Measurements from ENCODE around the gene ZNF749. TPM values are rescaled to one million over a fixed set of nuclear protein-coding genes. Genes with fewer than 3 reads are reported as not detected.

ZNF749 gene
- total RNA-seq, 1 experiment from 2014 or later: 15.1 TPM

Other genes starting within 250 kb of the ZNF749 start
- 13.9 and 18.8 TPM in 2 replicates for gene ZNF264, start 243.8 kb upstream of the ZNF749 start, total RNA-seq (2014; rRNA removed; shearing (Covaris generic))
- 8.5 and 16.3 TPM in 2 replicates for gene AURKC, start 204.3 kb upstream of the ZNF749 start, total RNA-seq (2014; rRNA removed; shearing (Covaris generic))
- 13.1 and 15.1 TPM in 2 replicates for gene ZNF805, start 194.7 kb upstream of the ZNF749 start, total RNA-seq (2014; rRNA removed; shearing (Covaris generic))
- gene ZNF460, start 154.8 kb upstream of the ZNF749 start, total RNA-seq (2014; rRNA removed; shearing (Covaris generic)): 23.7 and 29.7 TPM in 2 replicates
- gene ZNF543, start 114.9 kb upstream of the ZNF749 start, total RNA-seq (2014; rRNA removed; shearing (Covaris generic)): 12.7 and 16.4 TPM in 2 replicates
- gene ZNF304, start 84.1 kb upstream of the ZNF749 start, total RNA-seq (2014; rRNA removed; shearing (Covaris generic)): 10.6 and 12.5 TPM in 2 replicates
- 10.1 and 10.4 TPM in 2 replicates for gene TRAPPC2B, start 71.8 kb upstream of the ZNF749 start, total RNA-seq (2014; rRNA removed; shearing (Covaris generic))
- gene ZNF547, start 71.8 kb upstream of the ZNF749 start, total RNA-seq (2014; rRNA removed; shearing (Covaris generic)): 1.7 and 1.8 TPM in 2 replicates
- 9.1 and 17.1 TPM in 2 replicates for gene ZNF548, start 45.5 kb upstream of the ZNF749 start, total RNA-seq (2014; rRNA removed; shearing (Covaris generic))
- gene ZNF17, start 24.2 kb upstream of the ZNF749 start, total RNA-seq (2014; rRNA removed; shearing (Covaris generic)): 9.5 and 11.9 TPM in 2 replicates
- 0.15 TPM in 1 of 2 replicates, not detected in the other for gene VN1R1, start 21.8 kb downstream of the ZNF749 start, total RNA-seq (2014; rRNA removed; shearing (Covaris generic))
- gene ZNF772, start 42.2 kb downstream of the ZNF749 start, total RNA-seq (2014; rRNA removed; shearing (Covaris generic)): 4.3 and 5.0 TPM in 2 replicates
- gene ZNF419, start 52.4 kb downstream of the ZNF749 start, total RNA-seq (2014; rRNA removed; shearing (Covaris generic)): 10.6 and 12.5 TPM in 2 replicates
- 7.2 and 9.3 TPM in 2 replicates for gene ZNF773, start 64.6 kb downstream of the ZNF749 start, total RNA-seq (2014; rRNA removed; shearing (Covaris generic))
- gene ZNF549, start 92.0 kb downstream of the ZNF749 start, total RNA-seq (2014; rRNA removed; shearing (Covaris generic)): 3.6 and 5.6 TPM in 2 replicates
- 5.7 and 9.7 TPM in 2 replicates for gene ZNF550, start 124.5 kb downstream of the ZNF749 start, total RNA-seq (2014; rRNA removed; shearing (Covaris generic))
- gene ZNF416, start 143.6 kb downstream of the ZNF749 start, total RNA-seq (2014; rRNA removed; shearing (Covaris generic)): 5.2 and 7.1 TPM in 2 replicates
- 15.9 and 25.7 TPM in 2 replicates for gene ZIK1, start 148.8 kb downstream of the ZNF749 start, total RNA-seq (2014; rRNA removed; shearing (Covaris generic))
- 7.2 and 11.5 TPM in 2 replicates for gene ZNF530, start 164.6 kb downstream of the ZNF749 start, total RNA-seq (2014; rRNA removed; shearing (Covaris generic))
- 31.6 and 34.4 TPM in 2 replicates for gene ZNF134, start 178.9 kb downstream of the ZNF749 start, total RNA-seq (2014; rRNA removed; shearing (Covaris generic))
- gene ZNF211, start 197.8 kb downstream of the ZNF749 start, total RNA-seq (2014; rRNA removed; shearing (Covaris generic)): 12.3 and 13.9 TPM in 2 replicates
- gene ZSCAN4, start 233.6 kb downstream of the ZNF749 start, total RNA-seq (2014; rRNA removed; shearing (Covaris generic)): not detected in 2 replicates
- 19.9 and 28.2 TPM in 2 replicates for gene ZNF551, start 246.7 kb downstream of the ZNF749 start, total RNA-seq (2014; rRNA removed; shearing (Covaris generic))